Measurements from ENCODE around the gene DLK2.
A peak's percentile ranks its signal among the peaks of the same experiment; 100 is the strongest.
"Not testable (repeated sequence)": the region's sequence is repeated elsewhere in the genome, so short reads cannot be mapped to it uniquely, and the experiment has no call there.

Gene DLK2

DNA sequence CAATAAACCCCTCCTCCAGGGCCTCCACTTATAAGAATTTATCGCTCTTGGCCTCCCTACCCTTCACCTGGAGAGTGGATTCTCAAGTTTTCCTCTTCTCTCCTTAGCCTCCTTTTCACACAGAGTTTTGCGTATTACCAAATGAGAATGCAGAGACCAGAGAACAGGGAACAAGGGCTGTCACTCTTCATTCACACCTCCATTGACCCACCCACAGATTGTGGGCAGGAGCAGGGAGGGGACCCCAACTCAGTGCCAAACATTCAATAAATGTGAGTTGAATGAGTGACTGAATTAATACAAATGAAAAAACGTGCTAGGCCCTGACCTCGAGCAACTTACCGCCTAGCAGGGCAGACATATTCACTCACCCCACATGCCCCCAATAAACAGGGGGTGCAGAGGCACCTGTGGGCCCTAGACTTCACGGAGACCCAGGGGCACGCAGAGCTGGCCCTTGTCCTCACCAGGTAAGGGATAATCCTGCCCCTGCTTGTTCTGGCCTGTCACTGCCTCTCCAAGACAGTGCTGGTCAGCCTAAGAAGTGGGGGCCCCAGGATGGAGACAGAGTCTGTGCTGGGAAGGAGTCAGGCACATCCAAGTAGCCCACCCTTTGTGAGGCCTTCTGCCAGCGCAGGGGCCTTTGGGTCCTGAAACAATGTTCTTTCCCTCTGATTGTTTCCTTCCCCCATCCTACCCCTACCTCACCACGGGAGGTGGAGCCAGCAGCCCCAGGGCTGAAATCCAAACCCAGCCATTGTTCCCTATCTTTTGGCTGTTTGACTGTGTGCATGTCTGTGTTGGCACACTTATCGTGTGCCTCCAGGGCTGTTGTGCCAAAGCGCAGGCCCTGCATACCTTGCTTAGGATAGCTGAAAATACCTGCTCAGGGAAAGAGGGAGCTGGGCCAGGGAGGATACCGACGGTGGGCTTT lies 13.7 kb upstream of the DLK2 start:
- H3K4me1 Mint-ChIP-seq = peaks cover 2% of the 10 kb centered on the region
- H3K36me3 Mint-ChIP-seq (ENCODE audit: low read depth) = no peaks in the 10 kb centered on the region
- no peak overlapping the region for H3K4me3 Mint-ChIP-seq
- H3K27me3 Mint-ChIP-seq = peaks cover 17% of the 10 kb centered on the region
- no peak for ATAC-seq
- DNase-seq = no peak
- H3K9me3 Mint-ChIP-seq = no peaks in the 10 kb centered on the region
- H3K27ac Mint-ChIP-seq = no peak overlapping the region

- DNase-seq (no peak), ATAC-seq (no peak)
- H3K9me3 Mint-ChIP-seq = no peaks in the 10 kb centered on the region
- H3K27ac Mint-ChIP-seq = no peak overlapping the region
- no peak overlapping the region for H3K4me3 Mint-ChIP-seq
- H3K36me3 Mint-ChIP-seq (ENCODE audit: low read depth) = no peaks in the 10 kb centered on the region
- H3K4me1 Mint-ChIP-seq = peaks cover 2% of the 10 kb centered on the region
- peaks cover 17% of the 10 kb centered on the region for H3K27me3 Mint-ChIP-seq
Measured at GRCh38 chr6:43468240-43468639, 12.9 kb upstream of the DLK2 start.

GRCh38 chr6:43467752-43468151 lies 12.4 kb upstream of the DLK2 start:
- Mint-ChIP-seq H3K4me1 (peaks cover 2% of the 10 kb centered on the region), H3K36me3 (ENCODE audit: low read depth) (no peaks in the 10 kb centered on the region), H3K27ac (no peak overlapping the region), H3K9me3 (no peaks in the 10 kb centered on the region), H3K27me3 (peaks cover 15% of the 10 kb centered on the region), H3K4me3 (no peak overlapping the region)
- no peak for ATAC-seq
- no peak for DNase-seq

GRCh38 chr6:43467265-43467664 lies 11.9 kb upstream of the DLK2 start:
- H3K27me3 Mint-ChIP-seq = peaks cover 20% of the 10 kb centered on the region
- H3K9me3 Mint-ChIP-seq = not testable (repeated sequence)

DNA sequence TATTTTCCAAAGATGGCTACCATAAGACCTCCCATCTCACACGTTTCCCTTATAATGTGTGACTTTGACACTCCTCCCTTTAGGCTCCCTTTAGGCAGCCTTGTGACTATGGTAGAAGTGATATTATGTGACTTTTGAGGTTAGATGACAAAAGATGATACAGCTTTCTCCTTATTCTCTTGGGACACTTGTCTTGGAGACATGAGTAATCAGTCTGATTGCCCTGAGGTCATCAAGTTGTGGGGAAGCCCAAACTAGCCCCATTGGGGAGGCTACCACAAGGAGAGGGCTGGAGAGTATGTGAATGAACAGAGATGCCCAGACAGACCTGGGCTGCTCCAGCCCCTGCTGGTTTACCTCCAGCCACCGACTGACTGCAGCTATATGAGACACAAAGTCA lies 10.6 kb upstream of the DLK2 start:
- Mint-ChIP-seq H3K36me3 (ENCODE audit: low read depth) (no peaks in the 10 kb centered on the region), H3K4me3 (no peak overlapping the region), H3K9me3 (no peaks in the 10 kb centered on the region), H3K27ac (no peak overlapping the region), H3K27me3 (peaks cover 27% of the 10 kb centered on the region), H3K4me1 (peaks cover 2% of the 10 kb centered on the region)
- DNase-seq (no peak), ATAC-seq (peak; percentile 69)

More at GRCh38 chr6:43467265-43467664, 11.9 kb upstream of the DLK2 start:
- H3K36me3 Mint-ChIP-seq (ENCODE audit: low read depth); H3K27ac Mint-ChIP-seq; H3K4me1 Mint-ChIP-seq; ATAC-seq; DNase-seq; H3K4me3 Mint-ChIP-seq: not testable (repeated sequence)

DNA sequence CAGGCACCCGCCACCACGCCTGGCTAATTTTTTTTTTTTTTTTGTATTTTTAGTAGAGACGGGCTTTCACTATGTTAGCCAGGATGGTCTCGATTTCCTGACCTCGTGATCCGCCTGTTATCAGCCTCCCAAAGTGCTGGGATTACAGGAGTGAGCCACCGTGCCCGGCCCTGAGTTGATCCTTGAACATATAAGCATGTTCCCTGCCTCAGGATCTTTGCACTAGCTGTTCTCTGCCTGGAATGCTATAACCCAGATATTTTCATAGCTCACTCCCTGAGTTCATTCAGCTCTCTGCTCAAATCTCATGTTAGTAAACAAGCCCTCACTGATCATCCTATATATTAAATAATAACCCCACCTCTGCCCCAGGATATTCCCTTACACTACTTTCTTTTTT lies 9.0 kb upstream of the DLK2 start:
- Mint-ChIP-seq H3K9me3 (no peaks in the 10 kb centered on the region), H3K27me3 (peaks cover 27% of the 10 kb centered on the region), H3K36me3 (ENCODE audit: low read depth) (no peaks in the 10 kb centered on the region), H3K27ac (no peak overlapping the region), H3K4me1 (peaks cover 2% of the 10 kb centered on the region), H3K4me3 (no peak overlapping the region)
- no peak for ATAC-seq
- no peak for DNase-seq

GRCh38 chr6:43461936-43462335 lies 6.6 kb upstream of the DLK2 start:
- Mint-ChIP-seq H3K9me3 (no peaks in the 10 kb centered on the region), H3K27me3 (peaks cover 19% of the 10 kb centered on the region), H3K4me1 (peaks cover 2% of the 10 kb centered on the region), H3K4me3 (no peak overlapping the region), H3K27ac (no peak overlapping the region), H3K36me3 (ENCODE audit: low read depth) (no peaks in the 10 kb centered on the region)
- DNase-seq (no peak), ATAC-seq (no peak)

- Mint-ChIP-seq H3K4me1 (peaks cover 12% of the 10 kb centered on the region), H3K27me3 (peaks cover 27% of the 10 kb centered on the region), H3K36me3 (ENCODE audit: low read depth) (no peaks in the 10 kb centered on the region), H3K4me3 (no peak overlapping the region), H3K27ac (no peak overlapping the region), H3K9me3 (no peaks in the 10 kb centered on the region)
- DNase-seq (no peak), ATAC-seq (no peak)
Measured at GRCh38 chr6:43460032-43460431, 4.7 kb upstream of the DLK2 start.

DNA sequence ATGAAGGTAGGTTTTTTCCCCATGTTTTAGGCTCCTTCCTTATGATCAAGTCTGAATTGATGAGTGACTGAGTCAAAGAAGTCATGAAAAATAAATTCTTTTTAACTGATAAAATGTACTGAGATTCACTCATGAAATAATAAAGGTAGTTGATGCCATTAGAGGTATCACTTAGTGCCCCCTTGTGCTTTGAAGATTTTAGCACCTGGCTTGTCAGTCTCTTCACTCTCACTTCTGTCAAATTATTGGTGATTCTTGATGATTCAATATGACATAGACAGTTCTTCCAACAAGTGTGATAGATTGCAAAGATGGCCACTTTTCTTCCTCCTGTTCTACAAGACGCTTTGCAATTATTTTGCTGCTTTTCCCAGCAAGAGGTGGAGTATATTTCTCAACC lies 4.2 kb upstream of the DLK2 start:
- DNase-seq (no peak), ATAC-seq (no peak)
- Mint-ChIP-seq H3K27me3 (peaks cover 27% of the 10 kb centered on the region), H3K4me1 (peaks cover 12% of the 10 kb centered on the region), H3K36me3 (ENCODE audit: low read depth) (no peaks in the 10 kb centered on the region), H3K4me3 (no peak overlapping the region), H3K9me3 (no peaks in the 10 kb centered on the region), H3K27ac (no peak overlapping the region)

DNA sequence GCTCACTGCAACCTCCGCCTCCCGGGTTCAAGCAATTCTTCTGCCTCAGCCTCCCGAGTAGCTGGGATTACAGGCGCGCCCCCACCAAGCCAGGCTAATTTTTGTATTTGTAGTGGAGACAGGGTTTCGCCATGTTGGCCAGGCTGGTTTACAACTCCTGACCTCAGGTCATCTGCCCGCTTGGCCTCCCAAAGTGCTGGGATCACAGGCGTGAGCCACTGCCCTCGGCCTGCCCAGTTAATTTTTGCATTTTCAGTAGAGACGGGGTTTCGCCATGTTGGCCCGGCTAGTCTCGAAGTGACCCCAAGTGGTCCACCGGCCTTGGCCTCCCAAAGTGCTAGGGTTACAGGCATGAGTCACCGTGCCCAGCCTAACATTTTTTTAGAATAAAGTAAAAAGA lies 2.8 kb upstream of the DLK2 start:
- not testable (repeated sequence) for H3K36me3 Mint-ChIP-seq (ENCODE audit: low read depth); DNase-seq; H3K4me3 Mint-ChIP-seq; H3K9me3 Mint-ChIP-seq; ATAC-seq; H3K27ac Mint-ChIP-seq
- Mint-ChIP-seq H3K27me3 (peaks cover 27% of the 10 kb centered on the region), H3K4me1 (peaks cover 14% of the 10 kb centered on the region)

GRCh38 chr6:43457643-43458042 lies 2.3 kb upstream of the DLK2 start:
- Mint-ChIP-seq H3K4me3 (no peak overlapping the region), H3K4me1 (peaks cover 14% of the 10 kb centered on the region), H3K27me3 (peaks cover 26% of the 10 kb centered on the region), H3K9me3 (no peaks in the 10 kb centered on the region), H3K36me3 (ENCODE audit: low read depth) (peaks cover 3% of the 10 kb centered on the region), H3K27ac (no peak overlapping the region)
- no peak for ATAC-seq
- DNase-seq = no peak

DNA sequence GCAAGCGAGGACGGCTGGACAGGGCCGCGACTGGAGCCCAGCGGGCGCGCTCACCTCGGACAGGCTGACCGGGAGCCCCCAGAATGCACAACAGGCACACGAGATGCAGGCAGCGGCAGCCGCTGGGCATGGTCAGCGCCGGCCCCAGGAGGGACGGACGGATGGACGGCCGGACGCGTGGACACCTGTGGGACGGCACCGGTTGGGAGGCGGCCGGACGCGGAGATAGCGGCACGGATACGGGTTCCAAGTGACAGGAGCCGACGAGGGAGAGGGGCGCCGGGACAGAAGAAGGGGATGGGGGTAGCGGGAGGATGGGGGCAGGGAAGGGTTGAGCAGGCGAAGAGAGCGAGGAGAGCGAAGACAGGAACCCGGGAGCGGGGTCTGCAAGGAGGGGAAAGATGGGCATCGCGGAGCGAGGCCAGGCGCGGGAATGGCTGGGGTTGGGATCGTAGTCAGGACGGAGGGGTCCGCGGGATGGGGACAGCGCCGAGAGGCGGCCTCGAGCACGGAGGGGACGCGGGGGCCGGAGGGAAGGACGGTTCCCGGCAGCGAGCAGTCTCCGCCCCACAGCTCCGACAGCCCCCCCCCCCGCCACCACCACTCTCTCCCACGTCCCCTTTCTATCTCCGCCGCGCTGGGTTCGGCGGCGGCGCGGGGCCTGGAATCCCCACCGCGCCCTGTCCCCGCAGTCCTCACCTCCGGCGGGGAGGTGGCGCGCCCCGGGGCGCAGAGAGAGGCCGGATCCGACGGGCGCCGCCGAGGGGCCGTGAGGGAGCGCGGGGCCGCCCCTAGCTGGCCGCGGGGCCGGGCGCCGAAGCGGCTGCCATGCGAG lies 435 bp downstream of the DLK2 start:
- Mint-ChIP-seq H3K36me3 (ENCODE audit: low read depth) (peaks cover 3% of the 10 kb centered on the region), H3K4me3 (peak overlapping the region; percentile 48), H3K27ac (no peak overlapping the region), H3K9me3 (no peaks in the 10 kb centered on the region), H3K4me1 (peaks cover 14% of the 10 kb centered on the region), H3K27me3 (peaks cover 13% of the 10 kb centered on the region)
- DNase-seq = peak; percentile 27
- peak; percentile 42 for ATAC-seq

DNA sequence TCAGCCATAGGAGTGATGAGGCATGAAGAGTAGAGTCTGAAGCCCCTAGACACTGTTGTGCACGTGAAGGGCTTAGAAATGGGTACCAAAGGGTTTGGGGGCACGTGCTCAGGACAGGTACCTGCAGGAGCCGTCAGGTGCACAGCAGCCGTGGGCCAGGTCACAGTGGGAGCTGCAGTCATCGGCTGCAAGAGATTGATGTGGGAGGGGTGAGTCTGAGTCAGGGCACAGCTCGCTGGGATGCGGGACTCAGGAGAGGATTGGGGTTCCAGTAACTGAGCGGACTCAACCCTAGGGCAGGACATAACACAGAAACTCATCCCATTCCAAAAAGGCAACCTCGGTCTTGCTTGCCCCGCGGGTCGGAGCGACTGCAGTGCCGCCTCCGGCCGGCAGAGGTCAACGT lies 1.1 kb downstream of the DLK2 start:
- ATAC-seq = peak; percentile 35
- Mint-ChIP-seq H3K4me1 (peaks cover 14% of the 10 kb centered on the region), H3K27ac (no peak overlapping the region), H3K27me3 (peaks cover 13% of the 10 kb centered on the region), H3K4me3 (peak overlapping the region; percentile 48), H3K36me3 (ENCODE audit: low read depth) (peaks cover 3% of the 10 kb centered on the region), H3K9me3 (no peaks in the 10 kb centered on the region)
- peak; percentile 81 for DNase-seq

DNA sequence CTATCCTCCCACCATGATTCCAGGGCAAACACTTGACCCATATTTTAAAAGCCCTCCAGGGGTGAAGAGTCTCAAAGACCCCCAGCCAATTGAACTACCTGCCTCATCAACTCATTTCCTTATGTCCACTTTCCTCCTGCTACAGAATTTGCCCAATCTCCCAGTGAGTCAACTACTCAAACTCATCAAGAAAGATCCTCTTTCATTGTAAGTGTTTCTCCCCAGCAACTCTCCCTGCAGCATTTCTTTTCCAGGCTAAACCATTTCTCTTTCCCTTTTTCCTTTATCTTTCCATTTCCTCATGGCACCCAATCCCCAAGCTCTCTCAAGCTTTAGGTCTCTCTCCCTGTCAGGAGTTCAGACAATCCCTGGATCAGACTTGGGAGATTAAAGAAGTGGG lies 1.5 kb downstream of the DLK2 start:
- H3K4me3 Mint-ChIP-seq = no peak overlapping the region
- peaks cover 13% of the 10 kb centered on the region for H3K27me3 Mint-ChIP-seq

DNA sequence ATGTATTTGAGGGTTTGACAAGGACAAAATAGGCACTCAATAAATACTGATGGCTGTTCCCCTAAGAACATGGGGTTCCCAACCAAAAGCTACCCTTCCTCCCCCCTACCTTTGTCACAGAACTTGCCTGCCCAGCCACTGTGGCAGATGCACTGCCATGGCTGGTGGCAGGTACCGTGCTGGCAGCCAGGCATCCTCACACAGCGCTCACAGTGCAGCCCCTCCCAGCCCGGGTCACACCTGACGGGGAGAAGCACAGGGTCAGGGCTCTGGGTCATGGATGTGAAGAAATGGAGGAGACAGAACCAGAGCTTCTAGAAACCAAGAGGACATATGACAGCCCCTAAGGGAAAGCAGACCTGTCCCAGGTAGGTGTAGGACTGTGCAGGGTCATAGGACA lies 2.5 kb downstream of the DLK2 start:
- Mint-ChIP-seq H3K4me3 (no peak overlapping the region), H3K9me3 (no peaks in the 10 kb centered on the region), H3K4me1 (peaks cover 14% of the 10 kb centered on the region), H3K27me3 (peaks cover 13% of the 10 kb centered on the region), H3K36me3 (ENCODE audit: low read depth) (peaks cover 3% of the 10 kb centered on the region), H3K27ac (no peak overlapping the region)
- no peak for DNase-seq
- no peak for ATAC-seq

More for the DNA sequence above, 1.5 kb downstream of the DLK2 start:
- Mint-ChIP-seq H3K36me3 (ENCODE audit: low read depth) (peaks cover 3% of the 10 kb centered on the region), H3K4me1 (peaks cover 14% of the 10 kb centered on the region), H3K9me3 (no peaks in the 10 kb centered on the region), H3K27ac (no peak overlapping the region)
- ATAC-seq (no peak), DNase-seq (no peak)

Measured in activated naive CD8-positive, alpha-beta T cell treated with anti-CD3 and anti-CD28 coated beads, Interleukin-2, amount 50 U/mL, for 24 hours (primary cell).